ENCODE data around the gene INO80B.
"Not testable (repeated sequence)": the region's sequence is repeated elsewhere in the genome, so short reads cannot be mapped to it uniquely, and the experiment has no call there.

The INO80B gene

DNA sequence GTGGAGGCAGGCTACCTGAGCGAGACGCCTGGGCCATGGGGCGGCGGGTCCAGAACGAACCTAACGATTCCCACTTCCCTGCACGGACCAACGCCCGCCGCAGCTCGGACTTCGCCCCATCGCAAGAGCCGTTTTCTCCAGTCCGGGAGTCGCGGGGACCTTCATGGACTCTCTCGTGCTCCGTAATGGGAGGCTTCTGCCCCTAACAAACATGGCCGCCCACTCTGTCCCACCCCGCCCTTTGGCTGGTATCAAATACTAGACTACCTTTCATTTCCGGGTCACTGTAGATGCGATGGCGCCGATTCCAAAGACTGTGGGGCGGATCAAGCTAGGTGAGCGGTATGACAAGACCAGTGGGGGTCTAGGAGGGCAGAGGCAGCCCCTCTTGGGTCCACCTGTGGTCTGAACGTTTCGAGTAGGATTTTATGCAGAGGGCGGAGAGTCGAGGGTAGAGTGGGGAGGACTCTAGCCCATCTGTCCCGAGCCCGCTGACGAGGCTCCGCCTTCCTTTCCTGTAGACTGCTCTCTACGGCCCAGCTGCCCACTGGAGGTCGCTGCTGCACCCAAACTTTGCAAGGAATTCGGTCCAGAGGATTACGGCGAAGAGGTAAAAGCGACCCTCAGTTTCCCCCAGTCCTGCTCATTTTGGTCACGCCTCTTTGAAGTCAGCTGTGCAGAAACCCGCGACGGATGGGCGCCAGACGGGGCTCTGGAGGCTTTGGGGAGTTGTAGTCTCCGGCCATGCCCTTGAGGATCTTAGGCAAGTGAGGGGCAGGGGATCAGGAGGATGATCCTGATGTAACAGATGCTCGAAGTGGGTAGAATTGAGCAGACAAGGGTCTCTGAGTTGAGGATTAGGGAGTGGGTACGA, 28.2 kb downstream of the INO80B start, which contains the start of the genes CCDC142 and TTC31:
Gene CCDC142 (minus strand): TSS at position 198 of the 874 bp plus-strand sequence. CDS start 161 bp downstream, at position 37.
Gene TTC31 (plus strand): TSS at position 281 of the 874 bp plus-strand sequence. CDS start 15 bp downstream, at position 296.
- FAIRE-seq, result no peak

- not testable (repeated sequence) for FAIRE-seq
Observed at GRCh38 chr2:74483675-74484164, 28.8 kb downstream of the INO80B start.

GRCh38 chr2:74486141-74486540, 31.3 kb downstream of the INO80B start:
- FAIRE-seq, result no peak

DNA sequence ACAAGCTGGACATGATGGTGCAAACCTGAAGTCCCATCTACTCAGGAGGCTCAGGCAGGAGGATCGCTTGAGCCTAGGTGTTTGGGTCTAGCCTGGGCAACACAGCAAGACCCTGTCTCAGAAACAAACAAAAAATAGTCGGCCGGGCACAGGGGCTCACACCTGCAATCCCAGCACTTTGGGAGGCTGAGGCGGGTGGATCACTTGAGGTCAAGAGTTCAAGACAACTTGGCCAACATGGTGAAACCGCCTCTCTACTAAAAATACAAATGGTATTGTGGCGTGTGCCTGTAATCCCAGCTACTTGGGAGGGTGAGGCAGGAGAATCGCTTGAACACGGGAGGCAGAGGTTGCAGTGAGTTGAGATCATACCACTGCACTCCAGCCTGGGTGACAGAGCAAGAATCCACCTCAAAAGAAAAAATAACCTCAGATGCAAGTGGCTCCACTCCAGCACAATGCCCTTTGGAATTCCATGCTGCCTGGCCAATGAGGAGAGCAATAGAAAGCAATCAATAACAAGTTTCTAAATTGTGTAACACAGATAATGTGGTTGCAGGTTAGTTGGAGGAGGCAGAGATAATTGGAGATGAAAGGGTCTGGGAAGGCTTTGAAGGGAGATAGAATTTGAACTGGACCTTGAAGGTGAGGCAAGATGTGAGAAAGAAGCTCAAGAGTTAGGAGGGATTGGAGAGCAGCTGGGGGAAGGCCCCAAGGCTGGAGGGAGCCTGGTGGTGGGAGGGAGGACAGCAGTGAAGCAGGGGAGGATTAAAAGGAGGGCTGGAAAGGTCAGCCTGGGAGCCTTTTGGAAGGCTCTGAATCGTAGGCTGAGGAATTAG, 34.0 kb downstream of the INO80B start:
- FAIRE-seq, result no peak

DNA sequence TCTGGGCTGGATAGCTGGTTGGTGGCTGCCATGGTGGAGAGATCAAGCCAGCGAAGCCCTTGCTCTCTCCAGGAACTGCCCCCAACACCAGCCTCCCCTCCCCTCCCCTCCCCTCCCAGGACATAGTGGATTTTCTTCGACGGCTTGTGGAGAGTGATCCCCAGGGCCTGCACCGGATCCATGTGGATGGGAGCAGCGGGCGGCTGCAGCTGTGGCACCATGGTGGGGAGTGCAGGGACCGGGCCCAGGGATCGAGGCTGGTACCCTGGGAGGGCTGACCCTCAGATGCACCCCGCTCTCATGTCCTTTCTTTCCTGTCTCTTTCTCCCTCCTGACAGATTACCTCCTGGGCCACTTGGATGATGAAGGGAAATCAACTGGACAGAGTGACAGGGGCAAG, 35.0 kb downstream of the INO80B start:
- FAIRE-seq, result no peak

- FAIRE-seq, result no peak
Observed at GRCh38 chr2:74491648-74492544, 37.0 kb downstream of the INO80B start.

GRCh38 chr2:74493546-74493945, 38.7 kb downstream of the INO80B start:
- no peak for FAIRE-seq

DNA sequence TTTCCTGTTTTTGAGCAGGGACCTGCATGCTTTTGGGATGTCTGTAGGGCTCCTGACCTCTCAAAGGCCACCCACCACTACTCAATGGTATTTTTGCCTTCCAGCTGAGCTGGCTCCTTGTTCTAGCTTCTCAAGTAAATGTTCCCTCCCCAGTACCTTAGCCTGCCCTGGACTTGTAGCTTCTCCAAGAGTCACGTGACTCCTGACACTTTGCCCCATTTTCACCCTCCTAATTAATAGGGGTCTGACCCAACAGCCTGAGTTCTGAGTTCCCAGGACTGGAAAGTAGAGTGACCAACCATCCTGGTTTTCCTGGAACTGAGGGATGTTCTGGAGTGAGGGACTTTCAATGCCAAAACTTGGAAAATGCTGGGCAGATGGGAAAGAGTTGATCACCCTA, 40.6 kb downstream of the INO80B start:
- no peak for FAIRE-seq

DNA sequence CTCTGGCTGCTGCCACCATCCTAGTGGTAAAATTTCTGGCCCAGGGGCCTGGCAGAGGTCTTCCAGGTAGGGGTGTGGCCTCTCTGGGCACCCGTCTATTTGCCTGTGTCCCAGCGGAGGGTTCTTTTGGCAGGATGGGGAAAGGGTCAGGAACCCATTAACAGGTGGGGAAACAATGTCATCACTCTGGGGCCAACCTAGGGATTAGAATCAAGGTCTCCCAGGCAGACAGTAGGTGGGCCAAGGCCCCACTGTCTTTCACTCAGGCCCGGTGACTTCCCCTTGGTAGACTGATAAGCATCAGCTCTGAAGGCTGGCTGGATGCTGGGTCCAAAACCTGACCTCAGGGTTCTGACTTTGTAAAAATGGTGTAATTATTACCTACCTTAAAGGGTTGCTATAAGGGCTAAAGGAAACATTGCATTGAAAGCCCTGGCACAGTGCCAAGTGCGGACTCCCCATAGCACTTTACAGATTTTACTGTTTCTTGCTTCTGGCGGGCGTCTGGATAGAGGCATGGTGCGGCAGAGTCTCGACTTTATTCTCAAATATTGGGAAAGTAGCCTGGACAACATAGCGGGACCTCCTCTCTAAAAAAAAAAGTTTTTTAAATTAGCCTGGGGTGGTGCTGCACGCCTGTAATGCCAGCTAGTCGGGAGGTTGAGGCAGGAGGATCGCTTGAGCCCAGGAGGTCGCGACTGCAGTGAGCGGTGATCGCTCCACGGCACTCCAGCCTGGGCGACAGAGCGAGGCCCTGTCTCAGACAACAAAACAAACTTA, 42.3 kb downstream of the INO80B start:
- no peak for FAIRE-seq

GRCh38 chr2:74497777-74498499, 43.1 kb downstream of the INO80B start:
- FAIRE-seq, result no peak

DNA sequence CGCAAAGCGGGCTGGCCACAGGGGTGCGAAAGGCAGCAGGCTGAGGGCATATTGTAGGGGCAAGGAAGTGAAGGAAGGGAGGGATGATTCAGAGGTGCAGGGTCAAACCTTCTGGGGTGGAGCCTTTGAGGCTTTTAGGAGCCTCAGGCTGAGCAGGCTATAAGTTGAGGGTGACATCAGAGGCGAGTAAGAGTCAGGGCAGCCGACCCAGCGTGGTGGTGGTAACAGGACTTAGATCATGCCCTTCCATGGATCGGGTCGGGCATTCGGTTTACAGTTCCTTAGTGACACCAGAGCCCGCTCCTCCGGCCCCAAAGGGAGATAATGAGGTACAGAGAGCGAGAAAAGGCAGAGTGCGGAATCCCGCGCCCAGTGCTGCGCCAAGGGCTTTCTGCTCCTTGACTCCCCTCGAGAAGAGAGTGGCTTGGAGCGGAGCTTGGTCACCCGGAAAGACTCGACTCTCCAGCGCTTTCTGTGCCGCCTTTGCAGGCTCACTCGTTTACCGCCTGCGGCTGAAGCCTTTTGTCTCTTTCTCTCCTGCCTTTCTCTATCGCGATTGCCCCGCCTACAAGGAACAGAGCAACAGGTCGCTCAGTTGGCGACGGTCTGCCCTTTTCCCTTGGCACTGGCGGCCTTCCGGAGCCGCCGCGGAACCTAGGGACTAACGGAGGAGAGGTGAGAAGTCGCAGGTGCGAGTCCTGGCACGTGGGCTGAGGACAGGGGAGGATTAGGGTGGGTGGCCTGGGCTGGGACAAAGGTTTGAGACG, 43.8 kb downstream of the INO80B start:
- FAIRE-seq, result no peak

- FAIRE-seq, result no peak
Observed at GRCh38 chr2:74499267-74499939, 44.5 kb downstream of the INO80B start, which contains the start of gene LBX2. Gene LBX2 (minus strand): TSS chr2:74499603. CDS start chr2:74499537, 66 bp downstream.

- no peak for FAIRE-seq
Observed at GRCh38 chr2:74499940-74500577, 45.2 kb downstream of the INO80B start.

- FAIRE-seq, result no peak
Observed at GRCh38 chr2:74500578-74500946, 45.7 kb downstream of the INO80B start.

GRCh38 chr2:74501335-74502071, 46.6 kb downstream of the INO80B start:
- no peak for FAIRE-seq

DNA sequence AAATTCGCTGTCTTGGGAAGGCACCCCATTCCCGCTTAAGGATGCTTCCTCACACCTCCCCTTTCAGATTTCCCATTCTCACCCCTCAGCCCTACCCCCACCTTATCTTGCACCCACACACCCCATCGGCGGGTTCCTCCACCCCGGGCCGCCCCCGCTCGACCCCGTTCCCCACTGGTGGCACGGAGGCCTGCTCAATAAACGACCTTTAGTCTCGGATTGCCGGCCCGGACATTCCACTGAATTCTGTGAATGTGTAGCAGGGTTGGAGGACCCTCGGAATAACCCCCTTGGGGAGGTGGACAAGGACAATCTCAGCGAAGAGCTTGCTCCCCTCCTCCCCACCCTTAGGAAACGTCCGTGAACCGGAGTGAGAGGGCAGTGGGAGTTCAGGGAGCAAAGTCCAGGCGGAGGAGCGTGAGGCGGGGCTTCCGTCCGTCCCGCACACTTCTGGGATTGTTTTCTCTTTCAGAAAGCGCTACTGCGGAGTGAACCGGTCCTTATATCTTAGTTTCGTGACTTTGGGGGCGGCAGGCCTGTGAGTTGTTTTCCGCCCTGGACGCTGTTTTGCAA, 47.3 kb downstream of the INO80B start:
- FAIRE-seq, result no peak

DNA sequence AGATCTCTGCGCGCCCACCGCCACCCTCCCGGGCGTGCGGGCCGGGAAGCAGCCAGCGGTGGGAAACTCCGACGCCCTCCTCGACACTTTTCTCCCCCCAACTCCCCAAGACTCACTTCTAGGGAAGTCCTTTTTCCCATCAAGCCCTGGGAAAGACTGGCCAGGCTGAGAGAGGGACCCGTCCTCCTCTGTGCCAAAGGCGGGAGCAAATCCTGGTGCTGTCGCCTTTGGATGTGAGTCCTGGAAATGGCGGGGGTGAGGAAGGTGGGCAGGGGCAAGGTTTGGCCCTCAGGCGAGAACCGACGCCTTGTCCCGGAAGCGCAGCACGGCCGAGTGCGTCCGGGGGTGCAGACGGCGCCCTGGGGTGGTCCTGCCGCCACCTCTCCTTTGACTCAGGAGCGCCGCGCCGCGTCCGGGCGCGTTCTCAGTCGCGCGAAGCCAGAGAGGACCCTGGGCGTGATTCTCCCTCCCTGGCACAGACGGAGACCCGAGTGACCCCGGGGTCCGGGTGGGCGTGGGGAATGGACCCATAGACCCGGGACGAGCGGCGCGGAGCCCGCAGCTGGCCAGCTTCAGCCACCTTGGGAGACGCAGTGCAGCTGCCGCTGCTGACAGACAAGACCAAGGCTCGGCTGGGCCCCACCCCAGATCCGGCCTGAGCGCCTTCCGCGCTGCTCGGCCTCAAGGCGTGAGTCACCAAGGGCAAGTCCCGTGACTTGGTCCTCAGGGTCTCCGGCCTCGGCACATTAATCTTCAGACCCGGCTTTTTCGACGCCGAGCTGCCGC, 48.0 kb downstream of the INO80B start:
- FAIRE-seq, result no peak

Data from colon (tissue), 2 donors.